Ectodermal cell (in vitro differentiated cells): ENCODE measurements around the gene DHRS2.

ENCODE experiments used
- H3K27ac ChIP-seq: 2 replicates; pipeline ENCODE4 v1.7.0; 2013; ENCODE audit warnings: mild to moderate bottlenecking, low read depth, low read length; ENCODE audit not compliant: insufficient read depth, poor library complexity, severe bottlenecking
- H3K27me3 ChIP-seq: 2 replicates; pipeline ENCODE4 v1.7.0; 2013; ENCODE audit warnings: mild to moderate bottlenecking, low read length; ENCODE audit not compliant: insufficient read depth, control insufficient read depth, poor library complexity, severe bottlenecking
- H3K36me3 ChIP-seq: one replicate; pipeline ENCODE4 v1.7.0; 2013; ENCODE audit warnings: low read length; ENCODE audit not compliant: control insufficient read depth, insufficient read depth
- H3K4me1 ChIP-seq: one replicate; pipeline ENCODE4 v1.7.0; 2013; ENCODE audit warnings: low read length; ENCODE audit not compliant: control insufficient read depth, insufficient read depth
- H3K4me3 ChIP-seq: 2 replicates; pipeline ENCODE4 v1.7.0; 2013; ENCODE audit warnings: low read depth, low read length, control low read depth; ENCODE audit not compliant: insufficient read depth
- H3K9me3 ChIP-seq: 2 replicates; pipeline ENCODE4 v1.7.0; 2013; ENCODE audit warnings: mild to moderate bottlenecking, low read length, moderate library complexity; ENCODE audit not compliant: control insufficient read depth
- WGBS, 2 experiments: methylation state at CpG; one replicate each; pipeline ENCODE4 v1.1.7; 2013; ENCODE audit warnings: missing lambda C conversion rate in 2 of 2; 5-methylcytosine and 5-hydroxymethylcytosine counted together

DHRS2 gene

GRCh38 chr14:23639891-23640523 lies 3.8 kb downstream of the DHRS2 start:
- Histone ChIP-seq H3K9me3 (no peaks in the 10 kb centered on the region), H3K4me3 (no peak overlapping the region), H3K36me3 (no peaks in the 10 kb centered on the region), H3K27me3 (no peaks in the 10 kb centered on the region), H3K4me1 (no peaks in the 10 kb centered on the region), H3K27ac (no peak overlapping the region)
- WGBS, 2 experiments, result 93% methylated on average over 8 of the region's 8 CpGs

DNA sequence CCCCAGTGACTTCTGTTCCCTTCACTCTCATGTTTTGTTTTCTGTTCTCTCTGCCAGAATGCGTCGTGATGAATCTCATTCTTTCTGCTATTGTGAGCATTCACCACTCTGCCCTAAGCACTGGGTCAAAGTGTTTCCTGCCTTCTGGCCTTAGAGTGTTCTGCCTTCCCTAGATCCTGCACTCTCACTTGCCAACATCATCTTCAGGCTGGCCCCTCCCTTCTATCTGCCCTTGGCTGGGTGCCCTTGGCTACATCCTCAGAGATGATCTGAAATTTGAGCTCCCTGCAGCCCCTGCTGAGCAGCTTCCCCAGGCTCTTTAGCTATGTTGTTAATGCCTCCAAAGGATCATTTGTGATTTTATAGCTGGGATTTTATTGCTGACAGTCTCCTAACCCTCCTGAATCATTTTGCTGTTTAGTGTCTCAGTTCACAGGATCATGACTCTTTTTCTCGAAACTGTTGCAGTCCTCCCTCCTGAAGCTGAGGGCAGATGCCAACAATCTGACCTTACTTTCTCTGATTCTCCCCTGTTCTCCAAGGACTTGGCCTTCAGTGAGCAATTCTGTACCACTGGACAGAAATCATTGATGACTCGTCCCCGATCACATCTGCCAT lies 4.5 kb downstream of the DHRS2 start:
- Histone ChIP-seq H3K4me3 (no peak overlapping the region), H3K36me3 (no peaks in the 10 kb centered on the region), H3K27me3 (no peaks in the 10 kb centered on the region), H3K9me3 (no peaks in the 10 kb centered on the region), H3K27ac (no peak overlapping the region), H3K4me1 (no peaks in the 10 kb centered on the region)
- 77 to 81% methylated on average over 5 of the region's 5 CpGs for WGBS, 2 experiments

- no peaks in the 10 kb centered on the region for H3K27me3 ChIP-seq
- no peaks in the 10 kb centered on the region for H3K36me3 ChIP-seq
- no peak overlapping the region for H3K27ac ChIP-seq
- no peaks in the 10 kb centered on the region for H3K9me3 ChIP-seq
- H3K4me3 ChIP-seq, result no peak overlapping the region
- WGBS, 2 experiments, result 91 to 92% methylated on average over 4 of the region's 4 CpGs
- H3K4me1 ChIP-seq, result no peaks in the 10 kb centered on the region
Measured at GRCh38 chr14:23641180-23641914, 5.2 kb downstream of the DHRS2 start.

- 78 to 89% methylated on average over 3 of the region's 3 CpGs for WGBS, 2 experiments
Measured at GRCh38 chr14:23641915-23642588, 5.9 kb downstream of the DHRS2 start.

DNA sequence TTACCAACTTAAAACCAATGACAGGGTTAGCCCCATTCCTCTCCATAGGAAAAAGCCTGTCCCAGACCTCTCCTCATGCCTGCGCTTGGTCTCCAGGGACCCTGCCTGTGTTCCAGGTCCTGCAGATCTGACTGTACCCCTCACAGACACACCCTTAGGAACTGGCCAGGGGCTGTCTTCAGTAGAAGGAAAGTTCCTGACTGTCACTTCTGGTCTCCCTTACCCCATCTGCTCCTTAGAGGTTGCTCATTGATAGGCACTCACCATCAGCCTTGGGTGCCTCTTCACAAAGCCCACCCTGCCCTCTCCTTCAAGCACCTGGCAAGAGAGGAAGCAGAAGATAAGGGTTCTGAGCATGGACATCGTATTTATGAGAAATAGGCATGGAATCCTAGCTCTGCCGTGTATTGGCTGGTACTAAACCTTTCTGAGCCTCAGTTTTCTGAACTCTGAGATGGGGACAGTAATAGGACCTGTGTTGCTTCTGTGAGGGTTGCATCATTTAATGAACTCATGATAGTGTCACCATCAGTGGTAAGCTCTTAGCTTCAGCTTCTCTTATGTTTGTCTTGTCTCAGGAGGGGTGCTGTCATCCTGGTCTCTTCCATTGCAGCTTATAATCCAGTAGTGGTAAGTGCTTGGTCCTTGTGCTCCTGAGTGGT lies 7.5 kb downstream of the DHRS2 start:
- no peaks in the 10 kb centered on the region for H3K27me3 ChIP-seq
- no peak overlapping the region for H3K4me3 ChIP-seq
- H3K4me1 ChIP-seq, result no peaks in the 10 kb centered on the region
- no peaks in the 10 kb centered on the region for H3K9me3 ChIP-seq
- no peak overlapping the region for H3K27ac ChIP-seq
- WGBS, 2 experiments, result 90 to 93% methylated on average over 3 of the region's 3 CpGs
- no peaks in the 10 kb centered on the region for H3K36me3 ChIP-seq

More at GRCh38 chr14:23641915-23642588, 5.9 kb downstream of the DHRS2 start:
- Histone ChIP-seq H3K4me1 (no peaks in the 10 kb centered on the region), H3K27ac (no peak overlapping the region), H3K9me3 (no peaks in the 10 kb centered on the region), H3K4me3 (no peak overlapping the region), H3K27me3 (no peaks in the 10 kb centered on the region), H3K36me3 (no peaks in the 10 kb centered on the region)

DNA sequence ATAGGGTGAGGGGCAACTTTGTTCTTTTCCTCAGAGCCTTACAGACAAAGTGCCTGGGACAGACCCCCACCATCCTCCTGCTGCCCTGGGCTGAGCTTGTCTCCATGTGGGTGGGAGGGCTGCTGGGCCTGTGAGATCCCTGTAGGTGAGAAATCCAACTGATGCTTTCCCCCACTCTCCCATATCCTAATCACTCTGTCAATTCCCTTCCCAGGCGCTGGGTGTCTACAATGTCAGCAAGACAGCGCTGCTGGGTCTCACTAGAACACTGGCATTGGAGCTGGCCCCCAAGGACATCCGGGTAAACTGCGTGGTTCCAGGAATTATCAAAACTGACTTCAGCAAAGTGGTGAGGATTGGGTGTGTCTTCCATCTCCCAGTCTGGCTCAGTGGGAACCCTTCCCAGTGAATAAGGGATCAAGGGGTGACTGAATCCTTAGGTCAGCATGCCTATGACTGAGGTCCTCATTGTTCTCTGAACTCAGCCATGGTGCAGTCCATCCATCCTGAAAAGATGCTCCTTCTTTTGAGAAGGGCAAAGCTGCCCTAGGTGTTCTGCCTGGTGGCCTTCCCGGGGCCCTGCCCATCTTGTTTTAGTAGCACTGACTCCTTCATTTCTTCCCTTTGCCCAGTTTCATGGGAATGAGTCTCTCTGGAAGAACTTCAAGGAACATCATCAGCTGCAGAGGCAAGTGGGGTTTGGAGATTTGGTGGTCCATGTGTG lies 8.2 kb downstream of the DHRS2 start:
- Histone ChIP-seq H3K27me3 (no peaks in the 10 kb centered on the region), H3K4me3 (no peak overlapping the region), H3K27ac (no peak overlapping the region), H3K36me3 (no peaks in the 10 kb centered on the region), H3K9me3 (no peaks in the 10 kb centered on the region), H3K4me1 (no peaks in the 10 kb centered on the region)
- 89 to 94% methylated on average over 5 of the region's 5 CpGs for WGBS, 2 experiments

DNA sequence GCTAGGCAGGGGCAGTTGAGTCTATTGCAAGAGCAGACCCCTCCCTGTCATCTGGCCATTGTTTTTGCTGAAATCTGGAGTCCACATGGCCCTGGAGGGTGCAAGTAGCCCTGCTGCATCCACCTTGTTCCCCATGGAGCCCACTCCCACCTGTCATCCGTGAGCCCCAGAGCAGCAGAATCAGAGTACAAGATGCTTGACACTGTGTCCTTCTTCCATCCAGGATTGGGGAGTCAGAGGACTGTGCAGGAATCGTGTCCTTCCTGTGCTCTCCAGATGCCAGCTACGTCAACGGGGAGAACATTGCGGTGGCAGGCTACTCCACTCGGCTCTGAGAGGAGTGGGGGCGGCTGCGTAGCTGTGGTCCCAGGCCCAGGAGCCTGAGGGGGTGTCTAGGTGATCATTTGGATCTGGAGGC lies 8.8 kb downstream of the DHRS2 start:
- Histone ChIP-seq H3K9me3 (no peaks in the 10 kb centered on the region), H3K27ac (no peak overlapping the region), H3K4me3 (no peak overlapping the region), H3K36me3 (no peaks in the 10 kb centered on the region), H3K27me3 (no peaks in the 10 kb centered on the region), H3K4me1 (no peaks in the 10 kb centered on the region)
- WGBS, 2 experiments, result 91 to 93% methylated on average over 8 of the region's 8 CpGs

- H3K9me3 ChIP-seq, result no peaks in the 10 kb centered on the region
- no peaks in the 10 kb centered on the region for H3K4me1 ChIP-seq
- no peak overlapping the region for H3K4me3 ChIP-seq
- no peaks in the 10 kb centered on the region for H3K27me3 ChIP-seq
- 86 to 87% methylated on average over 4 of the region's 4 CpGs for WGBS, 2 experiments
- no peaks in the 10 kb centered on the region for H3K36me3 ChIP-seq
- no peak overlapping the region for H3K27ac ChIP-seq
Measured at GRCh38 chr14:23645504-23645811, 9.3 kb downstream of the DHRS2 start.

DNA sequence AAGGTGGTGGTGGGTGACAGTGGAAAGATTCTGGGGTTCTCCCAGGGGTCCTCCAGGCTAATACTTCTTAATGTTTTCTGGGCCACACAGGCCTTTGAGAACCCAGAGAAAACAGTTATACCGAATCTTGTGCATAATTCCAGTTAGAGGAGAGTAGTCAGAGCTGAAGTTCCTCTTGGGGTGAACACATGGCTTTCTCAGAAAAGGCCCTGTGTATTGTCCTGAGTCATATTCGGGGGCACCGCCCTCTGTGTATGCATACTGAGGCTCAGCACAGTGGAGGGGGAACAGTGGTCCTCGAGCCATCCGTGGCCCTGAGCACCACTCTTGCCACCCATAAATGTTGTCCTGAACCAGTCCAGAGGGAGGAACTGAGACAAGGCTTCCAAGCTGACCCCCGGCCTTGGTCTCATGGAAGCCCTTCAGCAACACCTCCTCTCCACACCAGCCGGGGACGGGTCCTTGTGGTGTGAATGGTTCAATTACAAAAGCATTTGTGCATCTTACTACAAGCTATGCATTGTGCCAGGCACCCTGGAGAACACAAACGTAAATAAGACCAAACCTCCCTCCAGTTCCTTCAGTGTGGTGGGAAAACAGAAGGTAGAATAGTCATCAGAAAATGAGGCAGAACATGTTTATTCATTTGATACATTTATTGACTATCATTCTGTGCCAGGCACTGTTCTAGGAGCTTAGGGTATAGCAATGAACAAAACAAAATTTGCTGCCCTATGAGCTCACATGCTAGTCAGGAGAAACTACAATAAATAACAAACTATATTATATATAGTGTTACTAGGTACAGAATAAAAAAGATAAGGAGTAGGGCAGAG lies 9.9 kb downstream of the DHRS2 start:
- Histone ChIP-seq H3K4me1 (no peaks in the 10 kb centered on the region), H3K27me3 (no peaks in the 10 kb centered on the region), H3K36me3 (no peaks in the 10 kb centered on the region), H3K9me3 (no peaks in the 10 kb centered on the region), H3K27ac (no peak overlapping the region), H3K4me3 (no peak overlapping the region)
- 82 to 86% methylated on average over 8 to 9 of the region's 9 CpGs for WGBS, 2 experiments
